ENCODE measurements around the gene ITFG2. TPM values are rescaled to one million over a fixed set of nuclear protein-coding genes. Genes with fewer than 3 reads are reported as not detected.

ITFG2 gene
- total RNA-seq, 1 experiment from 2014 or later: 23.9 TPM

- Mint-ChIP-seq H3K36me3 (no peaks in the 10 kb centered on the region), H3K4me1 (peaks cover 15% of the 10 kb centered on the region), H3K9me3 (no peaks in the 10 kb centered on the region), H3K27me3 (ENCODE audit: low read depth) (no peaks in the 10 kb centered on the region), H3K27ac (no peak overlapping the region), H3K4me3 (no peak overlapping the region)
- CTCF ChIA-PET: interaction anchor here (0.8 to 3.9 kb wide), 44 partner anchors 8 to 363 kb away, joined by 3 to 50 read pairs (median 6); partner anchors contain the start of genes FKBP4, FOXM1, ITFG2 and NRIP2
- POLR2A ChIA-PET: interaction anchor here (0.5 to 1.6 kb wide), 5 partner anchors 23 to 119 kb away, joined by 3 to 5 read pairs (median 4); no protein-coding TSS in a partner anchor
- ATAC-seq (no peak), DNase-seq (ENCODE audit: low spot score) (no peak)
- TF ChIP-seq CDX4 (CRISPR knock-in tag; IDR thresholded peaks at IDR 0.05; ENCODE audit: borderline replicate concordance) (no peak), NFE2L1 (CRISPR knock-in tag; IDR thresholded peaks at IDR 0.05) (no peak), SMAD4 (CRISPR knock-in tag; IDR thresholded peaks at IDR 0.05) (no peak), NR3C1 (CRISPR knock-in tag; conservative IDR thresholded peaks at IDR 0.05; ENCODE audit: low read depth) (no peak), E2F1 (CRISPR knock-in tag; IDR thresholded peaks at IDR 0.05) (no peak), NR1H2 (CRISPR knock-in tag; IDR thresholded peaks at IDR 0.05) (no peak), E2F4 (CRISPR knock-in tag; IDR thresholded peaks at IDR 0.05; ENCODE audit: borderline replicate concordance, low read depth) (no peak), CTCF (IDR thresholded peaks at IDR 0.05) (no peak), TEAD4 (CRISPR knock-in tag; IDR thresholded peaks at IDR 0.05) (no peak), ZNF232 (CRISPR knock-in tag; IDR thresholded peaks at IDR 0.05) (no peak), STAT6 (CRISPR knock-in tag; conservative IDR thresholded peaks at IDR 0.05; ENCODE audit: low read depth) (no peak), ARID4B (CRISPR knock-in tag; IDR thresholded peaks at IDR 0.05; ENCODE audit: borderline replicate concordance) (no peak), FOXP1 (CRISPR knock-in tag; IDR thresholded peaks at IDR 0.05; ENCODE audit: borderline replicate concordance) (no peak), ZNF263 (CRISPR knock-in tag; IDR thresholded peaks at IDR 0.05; ENCODE audit: low read depth) (no peak), FOXP4 (CRISPR knock-in tag; IDR thresholded peaks at IDR 0.05) (no peak), KAT7 (CRISPR knock-in tag; IDR thresholded peaks at IDR 0.05; ENCODE audit: borderline replicate concordance) (no peak), SMAD3 (CRISPR knock-in tag; IDR thresholded peaks at IDR 0.05; ENCODE audit: borderline replicate concordance) (no peak), TEAD1 (CRISPR knock-in tag; IDR thresholded peaks at IDR 0.05) (no peak), GABPB1 (CRISPR knock-in tag; IDR thresholded peaks at IDR 0.05) (no peak), HMGA2 (CRISPR knock-in tag; IDR thresholded peaks at IDR 0.05) (no peak)
These were observed 32.8 kb downstream of the ITFG2 start for GRCh38 chr12:2845280-2845679.

All from WTC11 (cell line).